Tibial nerve (tissue), 3 donors: ENCODE results near the gene CLCC1.

Source experiments
- EP300 ChIP-seq, 2 donors: sonication (generic); formaldehyde crosslinking; IDR thresholded peaks; one replicate each; pipeline ENCODE4 v1.6.1; 2017; ENCODE audit warnings: antibody characterized with exemption in 2 of 2, mild to moderate bottlenecking in 1 of 2
- POLR2A ChIP-seq, 2 donors: fragments of 450-650 bp; IDR thresholded peaks; one replicate each; pipeline ENCODE4 v1.6.1; 2017; ENCODE audit warnings: antibody characterized with exemption in 2 of 2, mild to moderate bottlenecking in 2 of 2, moderate library complexity in 2 of 2

DNA sequence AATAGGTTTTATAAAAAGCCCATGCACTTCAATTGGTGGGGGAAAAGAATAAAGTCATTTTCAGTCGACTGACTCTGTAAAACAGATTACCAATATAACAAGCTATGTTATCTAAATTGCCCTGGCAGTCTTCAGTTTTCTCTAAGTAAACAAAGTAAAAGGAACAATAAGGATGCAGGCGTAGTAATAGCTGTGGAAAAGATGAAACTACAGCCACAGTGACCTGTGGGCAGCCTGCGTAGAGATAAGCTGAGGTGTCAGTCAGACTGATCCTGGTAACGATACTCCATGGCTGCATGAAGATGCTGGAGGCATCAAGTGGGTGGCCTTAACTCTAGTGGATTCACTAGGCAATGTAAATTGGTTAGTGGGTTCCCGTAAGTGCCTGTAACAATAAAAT lies 29.3 kb downstream of the CLCC1 start:
- TF ChIP-seq POLR2A (IDR thresholded peaks at IDR 0.05), result no peak
- TF ChIP-seq EP300 (IDR thresholded peaks at IDR 0.05), result no peak
